IMR-90 (cell line): Measurements from ENCODE around the gene DGLUCY. TPM values are rescaled to one million over a fixed set of nuclear protein-coding genes. Genes with fewer than 3 reads are reported as not detected.

Source experiments
- ATAC-seq: fragments of 200-7000 bp; cut with Tn5 transposase; 2 replicates; pipeline ENCODE4 v1.9.1; 2020; ENCODE audit warnings: low read depth, mild to moderate bottlenecking, moderate library complexity
- BruUV-seq: library from RNA; stranded (reverse); fragments of 400-500 nt; replicated peaks from 2 replicates; lab custom pipeline; 2021; lab: Mats Ljungman, UMichigan
- CTCF ChIA-PET: fragments of 300-600 bp; formaldehyde crosslinking; extraction: SDS; loops from one replicate; lab custom pipeline; 2021; ENCODE audit warnings: antibody characterized with exemption; lab: Yijun Ruan, JAX
- POLR2A ChIA-PET: fragments of 300-600 bp; sonication (Branson Sonifier 250); formaldehyde crosslinking; loops from one replicate; lab custom pipeline; 2022; ENCODE audit warnings: antibody characterized with exemption; ENCODE audit not compliant: unreplicated experiment; lab: Charles Lee
- DNase-seq: peaks from one replicate; pipeline ENCODE4 v3.0.0; 2013
- H2AFZ ChIP-seq: replicated peaks from 2 replicates; pipeline ENCODE3; 2013; ENCODE audit warnings: low read length, mild to moderate bottlenecking; ENCODE audit not compliant: poor library complexity
- H2AK5ac ChIP-seq: 2 replicates; pipeline ENCODE4 v1.6.1; 2013; ENCODE audit warnings: low read depth, low read length, inconsistent platforms
- H2AK9ac ChIP-seq: replicated peaks from 2 replicates; pipeline ENCODE3; 2013; ENCODE audit warnings: mild to moderate bottlenecking, low read depth, low read length, moderate library complexity; ENCODE audit not compliant: poor library complexity
- H2BK120ac ChIP-seq: 2 replicates; pipeline ENCODE4 v1.6.1; 2013; ENCODE audit warnings: low read depth, low read length, inconsistent platforms
- H2BK15ac ChIP-seq: 3 replicates; pipeline ENCODE4 v1.6.1; 2013; ENCODE audit warnings: low read depth, low read length, inconsistent platforms
- H2BK20ac ChIP-seq: 2 replicates; pipeline ENCODE4 v1.6.1; 2013; ENCODE audit warnings: low read depth, mild to moderate bottlenecking, inconsistent platforms, low read length, moderate library complexity
- H2BK5ac ChIP-seq: 2 replicates; pipeline ENCODE4 v1.6.1; 2013; ENCODE audit warnings: mild to moderate bottlenecking, low read depth, low read length, inconsistent platforms; ENCODE audit not compliant: poor library complexity, severe bottlenecking
- H3K14ac ChIP-seq: replicated peaks from 2 replicates; pipeline ENCODE4 v1.6.1; 2013; ENCODE audit warnings: low read depth, low read length, inconsistent platforms
- H3K18ac ChIP-seq: 2 replicates; pipeline ENCODE4 v1.6.1; 2013; ENCODE audit warnings: low read depth, low read length, control low read depth
- H3K23ac ChIP-seq: 2 replicates; pipeline ENCODE4 v1.6.1; 2013; ENCODE audit warnings: low read depth, low read length, inconsistent platforms
- H3K27ac ChIP-seq: 2 replicates; pipeline ENCODE4 v1.5.1; 2013; ENCODE audit warnings: mild to moderate bottlenecking, control low read depth, low read length; ENCODE audit not compliant: insufficient read depth
- H3K27me3 ChIP-seq: 2 replicates; pipeline ENCODE4 v1.6.1; 2013; ENCODE audit warnings: low read length; ENCODE audit not compliant: control insufficient read depth, insufficient read depth
- H3K36me3 ChIP-seq: 2 replicates; pipeline ENCODE4 v1.6.1; 2013; ENCODE audit warnings: low read length, mixed read lengths; ENCODE audit not compliant: control insufficient read depth, insufficient read depth
- H3K4ac ChIP-seq: 2 replicates; pipeline ENCODE4 v1.6.1; 2013; ENCODE audit warnings: low read depth, low read length, inconsistent platforms
- H3K4me1 ChIP-seq: 2 replicates; pipeline ENCODE4 v1.6.1; 2013; ENCODE audit warnings: low read length, mixed read lengths; ENCODE audit not compliant: control insufficient read depth, insufficient read depth
- H3K4me2 ChIP-seq: 2 replicates; pipeline ENCODE4 v1.6.1; 2013; ENCODE audit warnings: low read depth, mild to moderate bottlenecking, control low read depth, low read length, moderate library complexity
- H3K4me3 ChIP-seq: 2 replicates; pipeline ENCODE4 v1.5.1; 2013; ENCODE audit warnings: low read depth, mild to moderate bottlenecking, control low read depth, low read length, moderate library complexity; ENCODE audit not compliant: insufficient read depth
- H3K56ac ChIP-seq: 2 replicates; pipeline ENCODE4 v1.6.1; 2013; ENCODE audit warnings: low read length, inconsistent platforms; ENCODE audit not compliant: insufficient read depth; ENCODE audit errors: extremely low read depth
- H3K79me1 ChIP-seq, 2 experiments: 2 replicates each; pipeline ENCODE4 v1.6.1; 2013; ENCODE audit warnings: low read length in 2 of 2, inconsistent platforms in 1 of 2, low read depth in 1 of 2
- H3K9ac ChIP-seq: 2 replicates; pipeline ENCODE4 v1.6.1; 2013; ENCODE audit warnings: low read depth, low read length, control low read depth
- H3K9me1 ChIP-seq: 2 replicates; pipeline ENCODE4 v1.6.1; 2013; ENCODE audit warnings: low read length, inconsistent platforms; ENCODE audit not compliant: insufficient read depth
- H3K9me3 ChIP-seq: 2 replicates; pipeline ENCODE4 v1.6.1; 2013; ENCODE audit warnings: low read length; ENCODE audit not compliant: control insufficient read depth, insufficient read depth
- H4K20me1 ChIP-seq: 2 replicates; pipeline ENCODE4 v1.6.1; 2013; ENCODE audit warnings: low read length, inconsistent platforms; ENCODE audit not compliant: insufficient read depth
- H4K5ac ChIP-seq: 2 replicates; pipeline ENCODE4 v1.6.1; 2013; ENCODE audit warnings: mild to moderate bottlenecking, low read depth, low read length, control low read depth
- H4K8ac ChIP-seq, 2 experiments: 2 replicates each; pipeline ENCODE4 v1.6.1; 2013; ENCODE audit warnings: low read depth in 2 of 2, low read length in 2 of 2, control low read depth in 1 of 2, inconsistent platforms in 1 of 2
- H4K91ac ChIP-seq: 2 replicates; pipeline ENCODE4 v1.6.1; 2013; ENCODE audit warnings: low read depth, low read length, inconsistent platforms; ENCODE audit not compliant: insufficient read depth
- CHD1 ChIP-seq: IDR thresholded peaks from 2 replicates; pipeline ENCODE4 v1.6.1; 2012; ENCODE audit warnings: low read depth, low read length, improper control_type of control experiment
- MAZ ChIP-seq: IDR thresholded peaks from 2 replicates; pipeline ENCODE4 v1.6.1; 2012; ENCODE audit warnings: low read depth, mild to moderate bottlenecking, low read length, improper control_type of control experiment, moderate library complexity, borderline replicate concordance
- SMC3 ChIP-seq: fragments of 150-350 bp; IDR thresholded peaks from 2 replicates; pipeline ENCODE4 v1.6.1; 2016; ENCODE audit warnings: low read depth, mild to moderate bottlenecking, antibody characterized with exemption, low read length, moderate library complexity
- WGBS, 2 experiments: methylation state at CpG; one replicate each; pipeline versions ENCODE4 v1.1.5 to v1.1.7; 2013; ENCODE audit warnings: missing lambda C conversion rate in 2 of 2; ENCODE audit not compliant: insufficient read length in 1 of 2; ENCODE audit errors: extremely low coverage in 2 of 2; 5-methylcytosine and 5-hydroxymethylcytosine counted together
- dilution Hi-C: fragments of 300-500 bp; cut with HindIII; formaldehyde crosslinking; loops from one replicate; pipeline ENCODE4 v1.14.3; 2018; ENCODE audit warnings: low sequenced_read_pairs; ENCODE audit not compliant: unreplicated experiment
- in situ Hi-C: fragments of 300-500 bp; cut with MboI; formaldehyde crosslinking; loops from 3 replicates; pipeline ENCODE4 v1.14.3; 2019; ENCODE audit warnings: low sequenced_read_pairs, inconsistent platforms, mixed read lengths
- intact Hi-C: fragments of 100-400 bp; cut with micrococcal nuclease; formaldehyde crosslinking; loops from 2 replicates; pipeline ENCODE4 v1.10.0; 2022
- polyA plus RNA-seq, 3 experiments: library from polyadenylated mRNA; depleted of rRNA; stranded (reverse); fragments of >200 nt; gene quantifications; 2 replicates each; pipeline ENCODE4 v1.2.3, GENCODE V29; 2012; ENCODE audit warnings: low replicate concordance in 1 of 3
- total RNA-seq: library from RNA; depleted of rRNA; stranded (reverse); fragments of >200 nt; gene quantifications from 2 replicates; pipeline ENCODE4 v1.2.3, GENCODE V29; 2012

The DGLUCY gene
- total and polyA plus RNA-seq, 2 of the 4 experiments (the other 2 are of a cell fraction), result 8.5 to 13.3 TPM

GRCh38 chr14:91255026-91255695 lies 141.3 kb downstream of the DGLUCY start:
- H3K9me1 ChIP-seq, result no peaks in the 10 kb centered on the region
- H3K18ac ChIP-seq, result no peak overlapping the region
- no peak overlapping the region for H2BK15ac ChIP-seq
- no peak overlapping the region for H2BK5ac ChIP-seq
- no peak overlapping the region for H4K8ac ChIP-seq
- dilution Hi-C loops (no loop called here), intact Hi-C loops (no loop called here), in situ Hi-C loops (no loop called here)
- no TSS peak for BruUV-seq
- POLR2A ChIA-PET, result no interaction called here
- H3K9me3 ChIP-seq, result no peaks in the 10 kb centered on the region
- no peaks in the 10 kb centered on the region for H3K79me1 ChIP-seq
- H3K23ac ChIP-seq, result no peak overlapping the region
- H3K56ac ChIP-seq, result no peak overlapping the region
- H3K14ac ChIP-seq, result no peak overlapping the region
- peaks cover 23% of the 10 kb centered on the region; the same call in 1 of the 2 replicates for H3K27me3 ChIP-seq
- TF ChIP-seq CHD1, result no peak
- TF ChIP-seq MAZ, result no peak
- TF ChIP-seq SMC3, result no peak
- H2AK9ac ChIP-seq, result no peak overlapping the region
- WGBS, 2 experiments, result no CpG with 5 or more reads among the region's 9 CpGs
- H3K4me1 ChIP-seq, result peaks cover 2% of the 10 kb centered on the region; the same call in 1 of the 2 replicates
- no peak for DNase-seq
- H3K9ac ChIP-seq, result no peak overlapping the region
- H3K4me2 ChIP-seq, result no peak overlapping the region
- peak overlapping the region; percentile 33 for H2AFZ ChIP-seq
- no peak overlapping the region for H2BK20ac ChIP-seq
- H3K27ac ChIP-seq, result no peak overlapping the region
- H3K36me3 ChIP-seq, result no peaks in the 10 kb centered on the region
- no peak overlapping the region for H4K91ac ChIP-seq
- ATAC-seq, result no peak
- H2BK120ac ChIP-seq, result no peak overlapping the region
- H4K5ac ChIP-seq, result no peak overlapping the region
- H3K4ac ChIP-seq, result no peak overlapping the region
- H4K20me1 ChIP-seq, result no peaks in the 10 kb centered on the region
- no peak overlapping the region for H3K4me3 ChIP-seq
- H2AK5ac ChIP-seq, result no peak overlapping the region
- CTCF ChIA-PET, result no interaction called here
